NCI-H2227 (cell line): ENCODE measurements around the gene DGKG.

ENCODE experiments used
- DNase-seq: peaks from one replicate; lab custom pipeline; 2025; ENCODE audit not compliant: unreplicated experiment; lab: John Stamatoyannopoulos, UW

The DGKG gene

GRCh38 chr3:186151077-186151971 is 210.7 kb downstream of the DGKG start:
- no peak for DNase-seq

GRCh38 chr3:186150041-186150830 is 211.8 kb downstream of the DGKG start:
- no peak for DNase-seq

GRCh38 chr3:186149319-186149960 is 212.6 kb downstream of the DGKG start:
- no peak for DNase-seq

- no peak for DNase-seq
Observed at GRCh38 chr3:186144257-186144656, 217.8 kb downstream of the DGKG start.

- no peak for DNase-seq
Observed at GRCh38 chr3:186143250-186143649, 218.8 kb downstream of the DGKG start.

- DNase-seq = no peak
Observed at GRCh38 chr3:186142393-186142932, 219.6 kb downstream of the DGKG start.

GRCh38 chr3:186141790-186142189 is 220.2 kb downstream of the DGKG start:
- no peak for DNase-seq

- no peak for DNase-seq
Observed at GRCh38 chr3:186138272-186138981, 223.6 kb downstream of the DGKG start.

GRCh38 chr3:186137051-186137685 is 224.9 kb downstream of the DGKG start:
- DNase-seq = no peak

- no peak for DNase-seq
Observed at GRCh38 chr3:186133980-186134379, 228.1 kb downstream of the DGKG start.

- no peak for DNase-seq
Observed at GRCh38 chr3:186132487-186132886, 229.5 kb downstream of the DGKG start.

- no peak for DNase-seq
Observed at GRCh38 chr3:186129206-186129605, 232.8 kb downstream of the DGKG start.

- DNase-seq = no peak
Observed at GRCh38 chr3:186128158-186128557, 233.9 kb downstream of the DGKG start.

GRCh38 chr3:186127463-186127862 is 234.6 kb downstream of the DGKG start:
- no peak for DNase-seq

- no peak for DNase-seq
Observed at GRCh38 chr3:186125118-186125517, 236.9 kb downstream of the DGKG start.

- no peak for DNase-seq
Observed at GRCh38 chr3:186124592-186124991, 237.4 kb downstream of the DGKG start.

GRCh38 chr3:186123012-186123411 is 239.0 kb downstream of the DGKG start:
- no peak for DNase-seq

- no peak for DNase-seq
Observed at GRCh38 chr3:186121968-186122367, 240.1 kb downstream of the DGKG start.

- DNase-seq = no peak
Observed at GRCh38 chr3:186121278-186121677, 240.8 kb downstream of the DGKG start.

GRCh38 chr3:186119499-186119898 is 242.5 kb downstream of the DGKG start:
- DNase-seq = no peak
